Right cardiac atrium (tissue), 5 donors: ENCODE measurements around the gene PSMD5. TPM values are rescaled to one million over a fixed set of nuclear protein-coding genes. Genes with fewer than 3 reads are reported as not detected.

Experiments used
- ATAC-seq, 2 donors: fragments of 200-7000 bp; cut with Tn5 transposase; one replicate each; pipeline versions ENCODE4 v1.8.0 to v1.9.1; 2020; ENCODE audit warnings: moderate library complexity in 2 of 2, mild to moderate bottlenecking in 1 of 2
- DNase-seq, 3 donors: peaks; one replicate each; pipeline ENCODE4 v3.0.0-alpha.2; 2020
- H3K27ac ChIP-seq: one replicate; pipeline ENCODE4 v1.5.1; 2013; ENCODE audit warnings: mild to moderate bottlenecking, low read length, control low read depth, moderate library complexity
- H3K27me3 ChIP-seq: one replicate; pipeline ENCODE4 v1.6.1; 2013; ENCODE audit not compliant: control insufficient read depth, insufficient read depth
- H3K4me1 ChIP-seq: one replicate; pipeline ENCODE4 v1.6.1; 2013; ENCODE audit warnings: low read length; ENCODE audit not compliant: control insufficient read depth, insufficient read depth
- H3K4me3 ChIP-seq: one replicate; pipeline ENCODE4 v1.5.1; 2013; ENCODE audit warnings: low read length, control low read depth
- H3K9me3 ChIP-seq: one replicate; pipeline ENCODE4 v1.6.1; 2013; ENCODE audit warnings: low read length; ENCODE audit not compliant: control insufficient read depth
- WGBS: extraction: QIAGEN DNeasy Blood & Tissue Kit; methylation state at CpG from one replicate; pipeline ENCODE4 v1.1.7; 2013; 5-methylcytosine and 5-hydroxymethylcytosine counted together
- intact Hi-C, 4 donors: fragments of 100-400 bp; cut with DNase I; formaldehyde crosslinking; loops; one replicate each; pipeline versions ENCODE4 v1.11.0 to v1.14.0; 2022 to 2023
- polyA plus RNA-seq: library from polyadenylated mRNA; stranded (reverse); fragments of 200-250 nt; gene quantifications from one replicate; pipeline ENCODE4 v1.2.3, GENCODE V29; 2013
- total RNA-seq, 4 donors: library from RNA; stranded (reverse); fragmentation: NEBNext Ultra II Directional; extraction: Animal tissue kit (Norgen Biotek cat#: 25700); gene quantifications; one replicate each; pipeline ENCODE4 v1.2.1, GENCODE V29; 2021
- donor health status: healthy with polysubstance abuse.
- donor health status: DM: no; HTN: yes; CAD: no.
- donor health status: DM: no; HTN: no; CAD: no.
- donor health status: DM: no; HTN: yes; CAD: no; lungs with severe emphysema.
- donor health status: DM: yes; HTN: yes; CAD: no.

Gene PSMD5
- total and polyA plus RNA-seq, 5 donors, result 8.7 to 26.0 (median 22.1) TPM

DNA sequence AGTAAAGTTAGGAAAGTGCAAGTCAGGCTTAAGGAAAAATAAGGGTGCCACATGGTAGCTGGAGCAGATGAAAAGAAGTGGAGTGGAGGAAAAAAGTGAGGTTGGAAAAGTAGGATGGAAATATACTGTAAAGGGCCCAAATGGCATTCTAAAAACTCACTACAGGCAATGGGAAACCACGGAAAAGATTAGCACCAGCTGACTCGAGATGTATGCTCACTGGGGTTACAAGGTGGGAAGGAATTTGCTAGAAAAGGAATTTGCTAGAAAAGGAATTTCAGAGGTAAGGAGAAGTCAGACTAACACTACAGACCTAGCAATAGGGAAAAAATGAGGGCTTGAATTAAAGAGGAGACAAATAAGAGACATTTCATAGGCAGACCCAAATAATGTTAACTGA lies 3.6 kb downstream of the PSMD5 start:
- WGBS, result 68% methylated on average over 2 of the region's 2 CpGs
- Histone ChIP-seq H3K4me1 (peaks cover 8% of the 10 kb centered on the region), H3K4me3 (no peak overlapping the region), H3K27ac (no peak overlapping the region), H3K27me3 (no peaks in the 10 kb centered on the region), H3K9me3 (no peaks in the 10 kb centered on the region)
- ATAC-seq, result no peak
- no peak for DNase-seq
- intact Hi-C loops, result no loop called here

DNA sequence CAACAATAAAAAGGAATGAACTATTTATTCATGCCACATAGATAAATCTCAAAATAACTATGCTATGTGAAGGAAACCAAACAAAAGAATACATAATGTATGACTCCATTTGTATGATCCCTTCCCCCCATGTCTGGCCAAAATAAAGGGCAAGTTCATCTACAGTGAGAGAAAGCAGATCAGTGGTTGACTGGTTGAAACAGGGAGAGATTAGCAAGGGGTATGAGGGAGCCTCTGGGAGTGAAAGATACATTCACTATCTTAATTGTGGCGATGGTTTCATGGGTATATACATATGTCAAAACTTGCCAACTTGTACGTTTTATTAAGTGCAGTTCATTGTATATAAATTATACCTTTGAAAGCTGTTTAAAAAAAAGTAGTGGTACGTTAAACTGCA lies 4.8 kb downstream of the PSMD5 start:
- ATAC-seq, result no peak
- intact Hi-C loops, result no loop called here
- Histone ChIP-seq H3K4me3 (no peak overlapping the region), H3K9me3 (no peaks in the 10 kb centered on the region), H3K4me1 (peaks cover 4% of the 10 kb centered on the region), H3K27me3 (no peaks in the 10 kb centered on the region), H3K27ac (no peak overlapping the region)
- DNase-seq, result no peak
- WGBS, result 85% methylated on average over 3 of the region's 3 CpGs

DNA sequence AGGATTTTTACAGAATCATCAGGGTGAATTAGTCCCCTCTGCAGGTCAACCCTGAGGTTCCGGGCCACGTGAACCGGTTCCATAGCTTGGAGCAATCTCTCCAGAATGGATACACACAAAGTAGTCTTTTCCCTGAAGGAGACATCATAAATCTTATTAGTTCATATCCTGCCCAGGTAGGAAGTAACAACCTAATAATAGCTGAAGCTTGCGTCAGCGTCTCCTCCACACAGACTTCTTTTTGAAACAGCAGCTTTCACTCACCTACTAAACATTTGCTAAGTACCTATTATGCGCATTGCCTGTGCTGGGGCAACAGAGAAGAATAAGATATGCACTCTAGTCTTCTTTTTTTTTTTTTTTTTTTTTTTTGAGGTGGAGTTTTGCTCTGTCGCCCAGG lies 9.4 kb downstream of the PSMD5 start:
- no peak overlapping the region for H3K4me3 ChIP-seq
- ATAC-seq (no peak), DNase-seq (no peak)
- no peak overlapping the region for H3K27ac ChIP-seq
- H3K4me1 ChIP-seq, result no peaks in the 10 kb centered on the region
- intact Hi-C loops, result no loop called here
- H3K27me3 ChIP-seq, result no peaks in the 10 kb centered on the region
- no peaks in the 10 kb centered on the region for H3K9me3 ChIP-seq
- WGBS, result 96% methylated on average over 7 of the region's 7 CpGs

DNA sequence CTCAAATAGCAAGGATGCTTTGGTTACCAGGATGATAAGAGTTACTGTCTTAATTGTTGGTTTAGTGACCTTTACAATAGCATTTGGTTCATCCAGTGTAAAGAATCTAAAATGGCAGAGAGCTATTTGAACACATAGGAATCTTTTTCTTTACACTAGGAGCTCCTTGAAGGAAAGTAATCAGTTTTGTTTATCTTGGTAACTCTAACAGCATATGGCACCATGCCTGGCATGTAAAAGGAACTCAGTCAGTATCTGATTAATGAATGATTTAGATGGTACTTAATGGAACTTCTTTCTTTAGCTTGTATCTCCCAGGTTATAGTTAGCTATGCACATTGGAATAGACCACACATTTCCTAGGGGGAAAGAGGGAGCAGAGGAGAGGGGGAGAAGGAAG lies 9.9 kb downstream of the PSMD5 start:
- Histone ChIP-seq H3K4me3 (no peak overlapping the region), H3K4me1 (no peaks in the 10 kb centered on the region), H3K9me3 (no peaks in the 10 kb centered on the region), H3K27me3 (no peaks in the 10 kb centered on the region), H3K27ac (no peak overlapping the region)
- DNase-seq (no peak), ATAC-seq (no peak)
- intact Hi-C loops, result no loop called here

DNA sequence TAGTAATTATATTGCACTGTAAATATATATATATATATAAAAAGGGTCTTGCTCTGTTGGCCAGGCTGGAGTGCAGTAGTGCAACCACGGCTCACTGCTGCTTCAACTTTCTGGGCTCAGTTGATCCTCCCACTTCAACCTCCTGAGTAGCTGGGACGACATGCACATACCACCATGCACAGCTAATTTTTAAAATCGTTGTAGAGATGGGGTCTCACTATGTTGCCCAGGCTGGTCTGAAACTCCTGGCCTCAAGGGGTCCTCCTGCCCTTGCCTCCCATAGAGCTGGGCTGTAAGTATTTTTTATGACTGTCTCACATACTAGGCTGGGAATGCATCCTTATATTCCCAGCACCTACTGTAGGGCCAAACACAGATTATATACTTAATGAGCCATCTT lies 11.9 kb downstream of the PSMD5 start:
- ATAC-seq (no peak), DNase-seq (no peak)
- no peak overlapping the region for H3K4me3 ChIP-seq
- 95% methylated on average over 3 of the region's 3 CpGs for WGBS
- no peaks in the 10 kb centered on the region for H3K9me3 ChIP-seq
- H3K27ac ChIP-seq, result no peak overlapping the region
- intact Hi-C loops, result no loop called here
- no peaks in the 10 kb centered on the region for H3K27me3 ChIP-seq
- H3K4me1 ChIP-seq, result no peaks in the 10 kb centered on the region

DNA sequence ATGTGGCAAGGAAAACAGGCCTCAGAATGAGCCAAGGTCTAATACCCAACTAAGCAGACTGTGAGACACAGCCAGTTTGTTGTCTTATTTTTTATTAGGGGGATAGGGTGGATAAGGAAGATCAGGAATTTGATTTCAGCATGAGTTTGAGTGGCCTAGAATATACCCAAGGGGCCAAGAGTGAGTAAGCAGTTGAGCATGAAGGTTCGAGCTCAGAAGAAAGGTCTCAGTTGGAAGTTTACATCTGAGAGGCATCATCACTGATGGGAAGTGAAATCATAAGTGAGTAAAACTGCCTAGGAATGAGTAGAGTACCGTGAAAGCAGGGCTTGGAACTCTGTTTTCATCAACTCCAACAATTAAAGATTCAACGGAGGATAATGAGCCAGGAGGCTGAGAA lies 12.6 kb downstream of the PSMD5 start:
- no peaks in the 10 kb centered on the region for H3K4me1 ChIP-seq
- no peaks in the 10 kb centered on the region for H3K9me3 ChIP-seq
- intact Hi-C loops, result no loop called here
- 93% methylated on average over 3 of the region's 3 CpGs for WGBS
- DNase-seq, result no peak
- no peak for ATAC-seq
- no peak overlapping the region for H3K4me3 ChIP-seq
- H3K27me3 ChIP-seq, result no peaks in the 10 kb centered on the region
- no peak overlapping the region for H3K27ac ChIP-seq

DNA sequence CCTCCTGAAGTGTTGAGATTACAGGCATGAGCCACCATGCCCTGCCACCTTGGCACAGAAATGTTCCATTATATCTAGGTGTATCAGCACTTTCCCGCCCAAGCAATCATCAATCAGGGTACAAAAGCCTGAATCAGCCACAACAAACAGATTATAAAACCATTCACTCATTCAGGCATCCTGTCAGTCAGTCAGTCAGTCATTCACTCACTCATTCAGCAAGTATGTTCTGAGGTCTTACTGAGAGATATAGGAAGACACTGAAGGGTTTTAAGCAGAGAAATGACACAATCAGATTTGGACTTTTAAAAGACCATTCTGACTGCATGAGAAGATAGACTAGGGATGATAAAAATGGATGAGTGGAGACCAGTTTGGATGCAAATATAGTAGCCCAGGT lies 13.1 kb downstream of the PSMD5 start:
- DNase-seq (no peak), ATAC-seq (no peak)
- Histone ChIP-seq H3K9me3 (no peaks in the 10 kb centered on the region), H3K27me3 (no peaks in the 10 kb centered on the region), H3K4me1 (no peaks in the 10 kb centered on the region), H3K4me3 (no peak overlapping the region), H3K27ac (no peak overlapping the region)
- intact Hi-C loops, result no loop called here
- WGBS, result 97% methylated on average over 1 of the region's 1 CpG

DNA sequence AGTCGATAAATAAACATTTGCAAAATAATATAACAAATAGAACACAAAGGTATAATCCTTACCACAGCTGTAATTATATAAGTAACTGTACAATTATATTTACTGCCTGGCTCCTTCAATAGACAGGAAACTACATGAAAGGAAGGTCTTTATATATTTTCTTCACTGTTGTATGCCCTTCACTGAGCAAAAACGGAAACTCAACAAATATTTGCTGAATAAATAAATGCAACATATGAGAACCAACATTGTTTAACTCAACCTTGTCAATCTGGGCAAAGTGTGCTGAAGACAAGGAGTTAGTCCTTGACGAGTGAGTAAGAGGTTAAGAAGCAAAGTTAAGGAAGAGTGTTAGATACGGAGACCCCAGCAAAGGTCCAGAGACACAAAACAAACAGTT lies 22.6 kb downstream of the PSMD5 start:
- no peaks in the 10 kb centered on the region for H3K27me3 ChIP-seq
- H3K9me3 ChIP-seq, result no peaks in the 10 kb centered on the region
- no peak overlapping the region for H3K4me3 ChIP-seq
- no peak overlapping the region for H3K27ac ChIP-seq
- ATAC-seq, result no peak
- no peaks in the 10 kb centered on the region for H3K4me1 ChIP-seq
- intact Hi-C loops, result no loop called here
- DNase-seq, result no peak
- WGBS, result 92% methylated on average over 4 of the region's 4 CpGs

DNA sequence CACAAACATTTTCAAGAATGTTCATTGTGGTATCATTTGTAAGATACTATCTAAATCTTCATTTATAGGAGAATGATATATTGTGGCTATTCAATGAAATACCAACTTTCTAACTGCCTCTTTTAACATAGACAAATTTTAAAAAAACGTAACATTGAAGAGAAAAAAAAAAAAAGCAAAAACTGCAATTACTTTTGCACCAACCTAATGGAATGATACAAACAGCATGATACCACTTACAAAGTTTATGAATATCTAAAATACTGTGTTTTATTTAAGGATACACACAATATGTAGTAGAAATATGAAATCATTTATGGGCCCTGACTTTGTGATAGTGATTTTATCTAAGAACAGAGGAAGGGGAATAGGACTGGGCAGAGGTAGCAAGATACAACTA lies 24.1 kb downstream of the PSMD5 start:
- ATAC-seq (no peak), DNase-seq (no peak)
- no peaks in the 10 kb centered on the region for H3K27me3 ChIP-seq
- no peak overlapping the region for H3K27ac ChIP-seq
- no peaks in the 10 kb centered on the region for H3K4me1 ChIP-seq
- intact Hi-C loops, result no loop called here
- WGBS, result 90% methylated on average over 1 of the region's 1 CpG
- H3K9me3 ChIP-seq, result no peaks in the 10 kb centered on the region
- no peak overlapping the region for H3K4me3 ChIP-seq

DNA sequence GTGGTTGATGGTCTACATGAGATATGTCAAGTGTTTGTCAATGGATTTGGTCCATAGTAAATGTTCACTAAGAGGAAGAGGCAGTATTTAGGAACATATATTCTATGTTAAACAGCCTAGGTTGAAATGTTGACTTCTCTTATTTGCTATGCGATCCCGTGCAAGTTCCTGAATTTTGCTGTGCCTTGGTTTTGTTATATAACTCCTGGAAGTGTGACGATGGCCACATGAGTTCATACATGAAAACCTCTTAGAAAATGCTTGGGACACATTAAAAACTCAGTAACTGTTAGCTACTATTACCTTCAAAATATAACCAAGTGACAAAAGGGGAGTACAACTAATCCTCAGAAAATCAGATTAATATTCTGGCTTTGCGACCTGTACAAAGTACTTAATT lies 27.6 kb downstream of the PSMD5 start:
- Histone ChIP-seq H3K27me3 (no peaks in the 10 kb centered on the region), H3K27ac (no peak overlapping the region), H3K4me3 (no peak overlapping the region), H3K4me1 (no peaks in the 10 kb centered on the region), H3K9me3 (no peaks in the 10 kb centered on the region)
- 94% methylated on average over 4 of the region's 4 CpGs for WGBS
- intact Hi-C loops, result no loop called here
- ATAC-seq (no peak), DNase-seq (no peak)

DNA sequence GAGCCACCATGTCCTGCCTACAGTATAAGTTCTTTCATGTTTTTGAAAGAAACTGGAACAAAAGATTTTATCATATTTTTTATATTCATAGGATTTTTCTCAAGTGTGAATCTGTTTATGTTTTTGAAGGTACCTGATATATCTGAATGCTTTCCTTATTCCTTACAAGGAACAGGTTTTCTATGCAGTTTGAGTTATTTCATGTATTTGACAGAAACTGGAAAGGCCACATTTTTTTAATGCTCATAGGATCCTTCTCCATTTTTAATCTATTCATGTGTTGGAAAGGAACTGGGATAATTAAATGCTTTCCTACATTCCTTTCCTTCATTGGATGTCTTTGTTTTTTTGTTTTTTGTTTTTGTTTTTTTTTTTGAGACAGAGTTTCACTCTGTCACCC lies 33.8 kb downstream of the PSMD5 start:
- Histone ChIP-seq H3K9me3 (peaks cover 2% of the 10 kb centered on the region), H3K27ac (no peak overlapping the region), H3K4me1 (no peaks in the 10 kb centered on the region), H3K27me3 (no peaks in the 10 kb centered on the region), H3K4me3 (no peak overlapping the region)
- ATAC-seq, result no peak
- no peak for DNase-seq
- intact Hi-C loops, result no loop called here

DNA sequence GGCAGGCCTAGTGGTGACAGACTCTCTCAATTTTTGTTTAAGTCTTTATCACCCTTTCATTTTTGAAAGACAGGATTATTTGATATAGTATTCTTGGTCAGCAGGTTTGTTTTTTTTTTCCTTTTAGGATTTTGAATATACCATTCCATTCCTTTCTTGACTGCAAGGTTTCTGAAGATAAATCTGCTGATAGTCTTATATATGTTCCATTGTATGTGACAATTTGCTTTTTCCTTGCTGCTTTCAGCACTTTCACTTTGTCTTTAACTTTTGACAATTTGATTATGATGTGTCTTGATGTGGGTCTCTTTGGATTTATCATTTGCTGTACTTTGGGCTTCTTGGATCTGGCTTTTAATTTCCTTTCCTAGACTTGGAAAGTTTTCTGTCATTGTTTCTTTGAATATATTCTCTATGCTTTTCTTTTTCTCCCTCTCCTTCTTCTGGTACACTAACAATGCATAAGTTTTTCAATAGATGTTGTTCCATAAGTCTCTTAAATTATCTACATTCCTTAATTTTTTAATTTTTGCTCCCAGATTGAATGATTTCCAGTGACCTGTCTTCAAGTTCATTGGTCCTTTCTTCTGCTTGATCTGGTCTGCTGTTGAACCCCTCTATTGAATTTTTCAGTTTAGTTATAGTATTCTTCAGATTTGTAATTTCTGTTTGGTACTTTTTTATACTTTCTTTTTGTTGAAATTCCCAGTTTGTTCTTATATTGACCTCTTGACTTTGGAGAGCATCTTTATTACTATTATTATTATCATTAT lies 34.9 kb downstream of the PSMD5 start:
- no peak overlapping the region for H3K27ac ChIP-seq
- intact Hi-C loops, result no loop called here
- DNase-seq (no peak), ATAC-seq (no peak)
- no peaks in the 10 kb centered on the region for H3K27me3 ChIP-seq
- no peak overlapping the region for H3K4me3 ChIP-seq
- H3K9me3 ChIP-seq, result peaks cover 2% of the 10 kb centered on the region
- no peaks in the 10 kb centered on the region for H3K4me1 ChIP-seq
